H9 (cell line): ENCODE data around the gene MX2. TPM values are rescaled to one million over a fixed set of nuclear protein-coding genes. Genes with fewer than 3 reads are reported as not detected.
A peak's percentile ranks its signal among the peaks of the same experiment; 100 is the strongest.

Experiments
- DNase-seq: peaks from one replicate; pipeline ENCODE4 v3.0.0-alpha.2; 2017
- H2AFZ ChIP-seq: one replicate; pipeline ENCODE4 v1.6.1; 2013; ENCODE audit warnings: mild to moderate bottlenecking, low read length, control low read depth, moderate library complexity
- H2AK5ac ChIP-seq: 2 replicates; pipeline ENCODE4 v1.6.1; 2013; ENCODE audit warnings: low read length, control low read depth, mixed read lengths; ENCODE audit not compliant: insufficient read length
- H2BK120ac ChIP-seq: one replicate; pipeline ENCODE4 v1.6.1; 2013; ENCODE audit warnings: low read depth, mild to moderate bottlenecking, low read length, control low read depth, inconsistent platforms; ENCODE audit not compliant: poor library complexity, severe bottlenecking
- H2BK12ac ChIP-seq: 2 replicates; pipeline ENCODE4 v1.6.1; 2013; ENCODE audit warnings: low read length, control low read depth, mixed read lengths, low read depth; ENCODE audit not compliant: insufficient read length
- H2BK15ac ChIP-seq: 2 replicates; pipeline ENCODE4 v1.6.1; 2013; ENCODE audit warnings: low read depth, low read length, control low read depth
- H2BK20ac ChIP-seq: one replicate; pipeline ENCODE4 v1.6.1; 2013; ENCODE audit warnings: low read depth, mild to moderate bottlenecking, low read length, control low read depth, inconsistent platforms; ENCODE audit not compliant: poor library complexity, severe bottlenecking
- H2BK5ac ChIP-seq: 2 replicates; pipeline ENCODE4 v1.6.1; 2013; ENCODE audit warnings: low read length, control low read depth, mixed read lengths; ENCODE audit not compliant: insufficient read length
- H3K14ac ChIP-seq: 2 replicates; pipeline ENCODE4 v1.6.1; 2013; ENCODE audit warnings: low read length, control low read depth; ENCODE audit not compliant: insufficient read depth
- H3K18ac ChIP-seq: 2 replicates; pipeline ENCODE4 v1.6.1; 2013; ENCODE audit warnings: low read depth, mild to moderate bottlenecking, mixed read lengths, low read length, control low read depth; ENCODE audit not compliant: insufficient read length
- H3K23ac ChIP-seq: 2 replicates; pipeline ENCODE4 v1.6.1; 2013; ENCODE audit warnings: low read length, control low read depth, mixed read lengths, low read depth; ENCODE audit not compliant: insufficient read length
- H3K23me2 ChIP-seq: 2 replicates; pipeline ENCODE4 v1.6.1; 2013; ENCODE audit warnings: low read depth, mild to moderate bottlenecking, mixed read lengths, low read length, control low read depth; ENCODE audit not compliant: insufficient read length, poor library complexity, severe bottlenecking
- H3K27ac ChIP-seq: 2 replicates; pipeline ENCODE4 v1.5.1; 2013; ENCODE audit warnings: low read length, control low read depth, mixed read lengths, low read depth; ENCODE audit not compliant: insufficient read length
- H3K27me3 ChIP-seq: 2 replicates; pipeline ENCODE4 v1.6.1; 2013; ENCODE audit warnings: low read length, control low read depth, inconsistent platforms; ENCODE audit not compliant: insufficient read depth
- H3K4ac ChIP-seq: 2 replicates; pipeline ENCODE4 v1.6.1; 2013; ENCODE audit warnings: low read depth, mild to moderate bottlenecking, control low read depth, inconsistent platforms, low read length, moderate library complexity
- H3K4me1 ChIP-seq: 2 replicates; pipeline ENCODE4 v1.6.1; 2013; ENCODE audit warnings: low read length, control low read depth, inconsistent platforms; ENCODE audit not compliant: insufficient read depth
- H3K4me2 ChIP-seq: 2 replicates; pipeline ENCODE4 v1.6.1; 2013; ENCODE audit warnings: low read length, control low read depth, mixed read lengths; ENCODE audit not compliant: insufficient read length, insufficient read depth
- H3K56ac ChIP-seq: 2 replicates; pipeline ENCODE4 v1.6.1; 2013; ENCODE audit warnings: low read depth, mild to moderate bottlenecking, mixed read lengths, low read length, control low read depth; ENCODE audit not compliant: insufficient read length
- H3K79me1 ChIP-seq: 2 replicates; pipeline ENCODE4 v1.6.1; 2013; ENCODE audit warnings: low read depth, mild to moderate bottlenecking, moderate library complexity, low read length, control low read depth, inconsistent platforms; ENCODE audit not compliant: insufficient read depth, poor library complexity, severe bottlenecking
- H3K79me2 ChIP-seq: 2 replicates; pipeline ENCODE4 v1.6.1; 2013; ENCODE audit warnings: low read length, control low read depth, inconsistent platforms; ENCODE audit not compliant: insufficient read depth
- H3K9ac ChIP-seq: 2 replicates; pipeline ENCODE4 v1.6.1; 2013; ENCODE audit warnings: low read length, control low read depth, mixed read lengths; ENCODE audit not compliant: insufficient read length; ENCODE audit errors: extremely low read depth
- H3K9me3 ChIP-seq: one replicate; pipeline ENCODE4 v1.6.1; 2013; ENCODE audit warnings: low read depth, low read length, inconsistent platforms; ENCODE audit not compliant: control insufficient read depth
- H3T11ph ChIP-seq: one replicate; pipeline ENCODE4 v1.6.1; 2013; ENCODE audit warnings: mild to moderate bottlenecking, low read length, control low read depth, inconsistent platforms
- H4K20me1 ChIP-seq: one replicate; pipeline ENCODE4 v1.6.1; 2013; ENCODE audit not compliant: control insufficient read depth, insufficient read length, insufficient read depth
- H4K5ac ChIP-seq: 2 replicates; pipeline ENCODE4 v1.6.1; 2013; ENCODE audit warnings: low read depth, mild to moderate bottlenecking, mixed read lengths, low read length, control low read depth; ENCODE audit not compliant: insufficient read length
- H4K8ac ChIP-seq: replicated peaks from 2 replicates; pipeline ENCODE4 v1.6.1; 2013; ENCODE audit warnings: low read length, control low read depth, mixed read lengths, low read depth; ENCODE audit not compliant: insufficient read length
- H4K91ac ChIP-seq: 2 replicates; pipeline ENCODE4 v1.6.1; 2013; ENCODE audit warnings: low read depth, mild to moderate bottlenecking, moderate library complexity, mixed read lengths, low read length, control low read depth; ENCODE audit not compliant: insufficient read length
- H3K27ac Mint-ChIP-seq, 3 experiments: 2 replicates in 2 of 3; 3 replicates in 1 of 3; pipeline ENCODE4 v1.8.0; 2020 to 2021; ENCODE audit warnings: mixed read lengths in 3 of 3, mild to moderate bottlenecking in 1 of 3, moderate library complexity in 1 of 3
- H3K27me3 Mint-ChIP-seq: 2 replicates; pipeline ENCODE4 v1.8.0; 2021; ENCODE audit warnings: low read depth, mild to moderate bottlenecking, moderate library complexity, mixed read lengths
- H3K36me3 Mint-ChIP-seq, 3 experiments: 2 replicates in 2 of 3; 3 replicates in 1 of 3; pipeline ENCODE4 v1.8.0; 2020 to 2021; ENCODE audit warnings: low read depth in 3 of 3, mixed read lengths in 3 of 3; ENCODE audit not compliant: insufficient read depth in 1 of 3
- H3K4me1 Mint-ChIP-seq, 2 experiments: 2 replicates each; pipeline ENCODE4 v1.8.0; 2020; ENCODE audit warnings: mixed read lengths in 2 of 2
- H3K4me3 Mint-ChIP-seq, 2 experiments: 2 replicates in 1 of 2; 3 replicates in 1 of 2; pipeline ENCODE4 v1.8.0; 2020 to 2021; ENCODE audit warnings: mild to moderate bottlenecking in 2 of 2, mixed read lengths in 2 of 2, moderate library complexity in 1 of 2
- H3K9me3 Mint-ChIP-seq, 2 experiments: 2 replicates in 1 of 2; 3 replicates in 1 of 2; pipeline ENCODE4 v1.8.0; 2020; ENCODE audit warnings: mild to moderate bottlenecking in 2 of 2, mixed read lengths in 2 of 2, moderate library complexity in 1 of 2
- CTCF ChIP-seq: fragments of 200-600 bp; sonication (generic); conservative IDR thresholded peaks from 3 replicates; pipeline ENCODE4 v1.8.0; 2021; ENCODE audit warnings: antibody characterized with exemption, mild to moderate bottlenecking
- WGBS: extraction: QIAGEN DNeasy Blood & Tissue Kit; methylation state at CpG from one replicate; pipeline ENCODE4 v1.1.7; 2013; ENCODE audit warnings: missing lambda C conversion rate, low lambda C conversion rate, mixed read lengths; ENCODE audit not compliant: insufficient read length; ENCODE audit errors: extremely low coverage; 5-methylcytosine and 5-hydroxymethylcytosine counted together
- total RNA-seq: library from RNA; stranded (reverse); gene quantifications from 2 replicates; pipeline ENCODE4 v1.2.1, GENCODE V29; 2021

Gene MX2
- total RNA-seq, 1 experiment from 2014 or later, result 1.8 TPM

- H3K27ac Mint-ChIP-seq, result no peak overlapping the region
- no peak overlapping the region for H3K4me3 Mint-ChIP-seq
- H3T11ph ChIP-seq, result no peak overlapping the region
- H3K27me3 Mint-ChIP-seq, result peaks cover 2% of the 10 kb centered on the region
- H3K36me3 Mint-ChIP-seq, result peaks cover 0 to 7% (median 0%) of the 10 kb centered on the region in 3 experiments; a peak in 1 of 7 replicates
- H2BK20ac ChIP-seq, result no peak overlapping the region
- no peak overlapping the region for H2BK12ac ChIP-seq
- TF ChIP-seq CTCF, result no peak
- no peak overlapping the region for H3K14ac ChIP-seq
- H3K4ac ChIP-seq, result no peak overlapping the region
- no peak overlapping the region for H3K9ac ChIP-seq
- no peaks in the 10 kb centered on the region for H3K27me3 ChIP-seq
- H3K79me1 ChIP-seq, result no peaks in the 10 kb centered on the region
- no CpG with 5 or more reads among the region's 9 CpGs for WGBS
- no peaks in the 10 kb centered on the region for H3K4me1 ChIP-seq
- no peak overlapping the region for H2AK5ac ChIP-seq
- no peak overlapping the region for H4K8ac ChIP-seq
- peak; percentile 11 for DNase-seq
- H3K27ac ChIP-seq, result no peak overlapping the region
- no peak overlapping the region for H4K5ac ChIP-seq
- no peaks in the 10 kb centered on the region for H4K20me1 ChIP-seq
- H3K9me3 Mint-ChIP-seq, result no peaks in the 10 kb centered on the region; a peak in 1 of 5 replicates
- H2BK120ac ChIP-seq, result no peak overlapping the region
- H2AFZ ChIP-seq, result no peak overlapping the region
- no peaks in the 10 kb centered on the region for H3K9me3 ChIP-seq
- no peak overlapping the region for H3K23ac ChIP-seq
- H3K4me2 ChIP-seq, result no peak overlapping the region
- no peak overlapping the region for H3K56ac ChIP-seq
- H3K23me2 ChIP-seq, result no peaks in the 10 kb centered on the region
- no peak overlapping the region for H3K18ac ChIP-seq
- H3K4me1 Mint-ChIP-seq, result no peaks in the 10 kb centered on the region
- no peak overlapping the region for H2BK15ac ChIP-seq
- H2BK5ac ChIP-seq, result no peak overlapping the region
- no peaks in the 10 kb centered on the region for H3K79me2 ChIP-seq
- no peak overlapping the region for H4K91ac ChIP-seq
Measured at GRCh38 chr21:41403331-41403730, 41.5 kb downstream of the MX2 start.
